OCI-LY3 (cell line): ENCODE data around the gene SULT1C3.

Experiments used
- H2AFZ ChIP-seq: fragments of 200-600, 300-600 bp; shearing (Covaris generic); 2 replicates; pipeline ENCODE4 v1.6.0; 2014; ENCODE audit warnings: antibody characterized with exemption, low read depth, low read length
- H3K27ac ChIP-seq: fragments of 200-600, 300-600 bp; sonication (generic); 2 replicates; pipeline ENCODE4 v1.5.1; 2014; ENCODE audit warnings: mild to moderate bottlenecking, low read length, moderate library complexity, mixed read lengths
- H3K27me3 ChIP-seq: fragments of 200-600, 300-600 bp; sonication (generic); 2 replicates; pipeline ENCODE4 v1.6.1; 2014; ENCODE audit warnings: low read depth, low read length, mixed read lengths
- H3K36me3 ChIP-seq: fragments of 200-600, 300-600 bp; sonication (generic); replicated peaks from 2 replicates; pipeline ENCODE3; 2014; ENCODE audit warnings: low read depth, low read length, mixed read lengths
- H3K4me1 ChIP-seq: fragments of 300-600, 200-600 bp; sonication (generic); 2 replicates; pipeline ENCODE4 v1.6.1; 2014; ENCODE audit warnings: low read length, mixed read lengths
- H3K4me2 ChIP-seq: fragments of 200-600, 300-600 bp; sonication (generic); 2 replicates; pipeline ENCODE4 v1.6.1; 2014; ENCODE audit warnings: low read length, mixed read lengths
- H3K4me3 ChIP-seq: fragments of 300-600, 200-600 bp; sonication (generic); 2 replicates; pipeline ENCODE4 v1.5.1; 2014; ENCODE audit warnings: antibody characterized with exemption, mild to moderate bottlenecking, low read length, moderate library complexity
- H3K79me2 ChIP-seq: fragments of 300-600, 200-600 bp; shearing (Covaris generic); 2 replicates; pipeline ENCODE4 v1.6.1; 2014; ENCODE audit warnings: mild to moderate bottlenecking, low read length, mixed read lengths
- H3K9ac ChIP-seq: fragments of 300-600, 200-600 bp; shearing (Covaris generic); 2 replicates; pipeline ENCODE4 v1.6.0; 2014; ENCODE audit warnings: mild to moderate bottlenecking, low read length, moderate library complexity
- H3K9me3 ChIP-seq: fragments of 200-600, 300-600 bp; shearing (Covaris generic); 2 replicates; pipeline ENCODE4 v1.6.1; 2014; ENCODE audit warnings: low read length, mixed read lengths; ENCODE audit not compliant: insufficient read depth
- H4K20me1 ChIP-seq: fragments of 200-600, 300-600 bp; sonication (generic); 2 replicates; pipeline ENCODE4 v1.6.1; 2016; ENCODE audit warnings: low read length, mixed read lengths; ENCODE audit not compliant: insufficient read depth
- EZH2phosphoT487 ChIP-seq: fragments of 200-600 bp; shearing (Covaris generic); IDR thresholded peaks from 2 replicates; pipeline ENCODE4 v1.6.1; 2018; ENCODE audit warnings: antibody characterized with exemption, mixed run types, low read depth
- TF ChIP-seq, protein P1 (sequence below): fragments of 200-600, 300-600 bp; sonication (generic); IDR thresholded peaks from 2 replicates; pipeline ENCODE4 v1.5.1; 2014; ENCODE audit warnings: antibody characterized with exemption, low read length, low read depth

The SULT1C3 gene

DNA sequence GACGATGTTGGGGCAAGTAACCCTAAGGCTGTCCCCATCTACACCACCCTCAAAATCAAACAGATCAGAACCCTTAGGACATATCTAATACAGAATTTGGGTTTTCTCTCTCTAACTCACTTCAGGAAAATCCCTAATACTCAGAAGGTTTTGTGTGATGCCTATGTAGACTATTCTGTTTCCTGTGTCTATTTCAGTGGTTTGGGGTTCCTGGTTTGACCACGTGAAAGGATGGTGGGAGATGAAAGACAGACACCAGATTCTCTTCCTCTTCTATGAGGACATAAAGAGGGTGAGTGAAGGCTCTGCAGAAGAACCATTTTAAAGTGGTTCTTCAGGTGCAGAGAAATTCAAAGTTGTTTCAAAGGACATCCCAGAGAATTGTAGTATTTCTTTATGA lies 65.2 kb downstream of the SULT1C3 start:
- no peaks in the 10 kb centered on the region for H3K27me3 ChIP-seq
- H3K4me2 ChIP-seq, result no peak overlapping the region
- H3K4me3 ChIP-seq, result no peak overlapping the region

DNA sequence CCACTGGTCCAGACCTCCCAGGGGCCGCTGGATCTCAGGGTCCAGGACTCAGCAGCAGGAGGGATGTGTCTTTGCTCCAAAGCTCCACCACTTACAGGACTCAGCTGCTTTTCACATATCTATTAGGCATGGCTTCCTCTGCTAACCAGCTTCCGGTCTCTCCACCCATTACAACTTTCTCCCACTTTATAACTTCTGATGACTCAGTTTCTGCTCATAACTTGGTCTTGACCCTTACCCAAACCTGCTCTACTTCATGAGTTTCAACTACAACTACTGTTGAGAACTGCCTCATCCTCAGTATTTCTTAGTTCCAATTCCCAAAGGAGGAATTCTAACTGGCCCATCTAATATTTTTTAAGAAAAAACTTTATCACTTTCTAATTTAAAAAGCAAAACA lies 66.1 kb downstream of the SULT1C3 start:
- Histone ChIP-seq H3K4me2 (no peak overlapping the region), H3K4me1 (peaks cover 10% of the 10 kb centered on the region), H3K9me3 (no peaks in the 10 kb centered on the region), H3K79me2 (no peaks in the 10 kb centered on the region), H3K36me3 (no peaks in the 10 kb centered on the region), H3K27ac (no peak overlapping the region), H4K20me1 (no peaks in the 10 kb centered on the region), H3K4me3 (no peak overlapping the region), H3K27me3 (no peaks in the 10 kb centered on the region), H3K9ac (no peak overlapping the region), H2AFZ (no peak overlapping the region)
- TF ChIP-seq EZH2phosphoT487, result no peak
- TF ChIP-seq, protein P1, sequence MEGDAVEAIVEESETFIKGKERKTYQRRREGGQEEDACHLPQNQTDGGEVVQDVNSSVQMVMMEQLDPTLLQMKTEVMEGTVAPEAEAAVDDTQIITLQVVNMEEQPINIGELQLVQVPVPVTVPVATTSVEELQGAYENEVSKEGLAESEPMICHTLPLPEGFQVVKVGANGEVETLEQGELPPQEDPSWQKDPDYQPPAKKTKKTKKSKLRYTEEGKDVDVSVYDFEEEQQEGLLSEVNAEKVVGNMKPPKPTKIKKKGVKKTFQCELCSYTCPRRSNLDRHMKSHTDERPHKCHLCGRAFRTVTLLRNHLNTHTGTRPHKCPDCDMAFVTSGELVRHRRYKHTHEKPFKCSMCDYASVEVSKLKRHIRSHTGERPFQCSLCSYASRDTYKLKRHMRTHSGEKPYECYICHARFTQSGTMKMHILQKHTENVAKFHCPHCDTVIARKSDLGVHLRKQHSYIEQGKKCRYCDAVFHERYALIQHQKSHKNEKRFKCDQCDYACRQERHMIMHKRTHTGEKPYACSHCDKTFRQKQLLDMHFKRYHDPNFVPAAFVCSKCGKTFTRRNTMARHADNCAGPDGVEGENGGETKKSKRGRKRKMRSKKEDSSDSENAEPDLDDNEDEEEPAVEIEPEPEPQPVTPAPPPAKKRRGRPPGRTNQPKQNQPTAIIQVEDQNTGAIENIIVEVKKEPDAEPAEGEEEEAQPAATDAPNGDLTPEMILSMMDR, result no peak

More for the DNA sequence above, 65.2 kb downstream of the SULT1C3 start:
- Histone ChIP-seq H3K4me1 (peaks cover 10% of the 10 kb centered on the region), H3K79me2 (no peaks in the 10 kb centered on the region), H3K9me3 (no peaks in the 10 kb centered on the region), H2AFZ (no peak overlapping the region), H3K27ac (no peak overlapping the region), H4K20me1 (no peaks in the 10 kb centered on the region), H3K9ac (no peak overlapping the region), H3K36me3 (no peaks in the 10 kb centered on the region)
- TF ChIP-seq, protein P1, result no peak
- TF ChIP-seq EZH2phosphoT487, result no peak

DNA sequence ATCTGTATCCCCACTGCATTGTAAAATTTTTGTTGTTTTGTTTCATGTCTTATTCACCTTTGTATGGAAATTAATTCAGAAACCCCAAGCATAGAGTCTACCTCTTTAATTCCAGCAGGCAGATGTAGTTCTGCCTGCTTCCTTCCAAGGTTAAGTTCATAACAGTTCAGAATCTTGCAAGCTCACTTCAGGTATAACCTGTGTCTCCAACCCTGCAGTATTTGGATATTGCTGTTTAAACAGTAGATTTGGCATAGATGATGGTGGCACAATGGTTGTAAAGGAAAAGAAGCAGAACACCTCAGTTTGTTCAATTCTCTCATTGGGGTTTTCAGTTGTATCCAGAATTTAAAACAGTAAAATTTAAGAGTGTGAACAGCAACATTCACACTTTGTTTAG lies 70.1 kb downstream of the SULT1C3 start:
- no peaks in the 10 kb centered on the region for H3K27me3 ChIP-seq
- H3K27ac ChIP-seq, result no peak overlapping the region

More for the DNA sequence above, 70.1 kb downstream of the SULT1C3 start:
- H3K4me3 ChIP-seq, result no peak overlapping the region
- TF ChIP-seq, protein P1, result no peak
- TF ChIP-seq EZH2phosphoT487, result no peak
- no peaks in the 10 kb centered on the region for H4K20me1 ChIP-seq
- no peak overlapping the region for H3K9ac ChIP-seq
- H3K4me1 ChIP-seq, result no peaks in the 10 kb centered on the region; the same call in 1 of the 2 replicates
- H3K4me2 ChIP-seq, result no peak overlapping the region
- no peaks in the 10 kb centered on the region for H3K79me2 ChIP-seq
- H3K36me3 ChIP-seq, result no peaks in the 10 kb centered on the region
- H3K9me3 ChIP-seq, result no peaks in the 10 kb centered on the region
- no peak overlapping the region for H2AFZ ChIP-seq
